BE2C (cell line): Measurements from ENCODE around the gene GALE.

Experiments used
- DNase-seq: peaks from one replicate; pipeline ENCODE4 v3.0.0-alpha.2; 2020
- H3K27me3 ChIP-seq: fragments of 250-450 bp; sonication (Bioruptor Pico); 2 replicates; pipeline ENCODE4 v1.5.1; 2020; ENCODE audit warnings: mild to moderate bottlenecking
- H3K36me3 ChIP-seq: fragments of 250-450 bp; sonication (Bioruptor Pico); 2 replicates; pipeline ENCODE4 v1.5.1; 2020; ENCODE audit warnings: mild to moderate bottlenecking
- H3K4me1 ChIP-seq: fragments of 250-450 bp; sonication (Bioruptor Pico); 2 replicates; pipeline ENCODE4 v1.5.1; 2020
- H3K4me3 ChIP-seq: 2 replicates; pipeline ENCODE4 v1.5.1; 2011; ENCODE audit warnings: low read depth, low read length
- H3K9me3 ChIP-seq: fragments of 250-450 bp; sonication (Bioruptor Pico); 2 replicates; pipeline ENCODE4 v1.5.1; 2020
- CTCF ChIP-seq: IDR thresholded peaks from 2 replicates; pipeline ENCODE4 v1.5.1; 2012; ENCODE audit warnings: mild to moderate bottlenecking, low read depth, low read length

The GALE gene

GRCh38 chr1:23763041-23763577 is 37.4 kb downstream of the GALE start:
- no peak for DNase-seq
- H3K27me3 ChIP-seq = no peaks in the 10 kb centered on the region

GRCh38 chr1:23759277-23759676 is 41.3 kb downstream of the GALE start:
- Histone ChIP-seq H3K9me3 (no peaks in the 10 kb centered on the region), H3K36me3 (peaks cover 44% of the 10 kb centered on the region), H3K27me3 (no peaks in the 10 kb centered on the region), H3K4me1 (no peaks in the 10 kb centered on the region), H3K4me3 (no peak overlapping the region)
- DNase-seq = no peak
- no peak for TF ChIP-seq CTCF

More at GRCh38 chr1:23763041-23763577, 37.4 kb downstream of the GALE start:
- H3K36me3 ChIP-seq = peaks cover 22% of the 10 kb centered on the region
- H3K4me3 ChIP-seq = no peak overlapping the region
- TF ChIP-seq CTCF = no peak
- H3K9me3 ChIP-seq = no peaks in the 10 kb centered on the region
- no peaks in the 10 kb centered on the region for H3K4me1 ChIP-seq

- Histone ChIP-seq H3K9me3 (no peaks in the 10 kb centered on the region), H3K27me3 (no peaks in the 10 kb centered on the region), H3K4me3 (no peak overlapping the region), H3K36me3 (peaks cover 58% of the 10 kb centered on the region), H3K4me1 (no peaks in the 10 kb centered on the region)
- no peak for DNase-seq
- TF ChIP-seq CTCF = no peak
These were observed 42.7 kb downstream of the GALE start for GRCh38 chr1:23757812-23758211.

GRCh38 chr1:23756676-23757075 is 43.9 kb downstream of the GALE start:
- Histone ChIP-seq H3K9me3 (no peaks in the 10 kb centered on the region), H3K4me1 (no peaks in the 10 kb centered on the region), H3K36me3 (peaks cover 69% of the 10 kb centered on the region), H3K4me3 (no peak overlapping the region), H3K27me3 (no peaks in the 10 kb centered on the region)
- TF ChIP-seq CTCF = no peak
- no peak for DNase-seq

- Histone ChIP-seq H3K4me1 (no peaks in the 10 kb centered on the region), H3K9me3 (no peaks in the 10 kb centered on the region), H3K27me3 (no peaks in the 10 kb centered on the region), H3K4me3 (no peak overlapping the region), H3K36me3 (peaks cover 71% of the 10 kb centered on the region)
- no peak for DNase-seq
- TF ChIP-seq CTCF = no peak
These were observed 47.6 kb downstream of the GALE start for GRCh38 chr1:23752909-23753308.

- no peak for TF ChIP-seq CTCF
- no peaks in the 10 kb centered on the region for H3K4me1 ChIP-seq
- H3K9me3 ChIP-seq = no peaks in the 10 kb centered on the region
- H3K27me3 ChIP-seq = no peaks in the 10 kb centered on the region
- no peak overlapping the region for H3K4me3 ChIP-seq
- peaks cover 67% of the 10 kb centered on the region for H3K36me3 ChIP-seq
- DNase-seq = no peak
These were observed 48.7 kb downstream of the GALE start for GRCh38 chr1:23751815-23752200.
